CD4-positive, alpha-beta T cell treated with Interleukin-6 at 100 ng/mL for 8 hours (primary cell): ENCODE data around the gene ANKHD1.
"Not testable (repeated sequence)": the region's sequence is repeated elsewhere in the genome, so short reads cannot be mapped to it uniquely, and the experiment has no call there.

ENCODE experiments used
- DNase-seq: peaks from one replicate; pipeline ENCODE4 v3.0.0-alpha.2; 2020; ENCODE audit warnings: mixed read lengths, low spot score

The ANKHD1 gene

DNA sequence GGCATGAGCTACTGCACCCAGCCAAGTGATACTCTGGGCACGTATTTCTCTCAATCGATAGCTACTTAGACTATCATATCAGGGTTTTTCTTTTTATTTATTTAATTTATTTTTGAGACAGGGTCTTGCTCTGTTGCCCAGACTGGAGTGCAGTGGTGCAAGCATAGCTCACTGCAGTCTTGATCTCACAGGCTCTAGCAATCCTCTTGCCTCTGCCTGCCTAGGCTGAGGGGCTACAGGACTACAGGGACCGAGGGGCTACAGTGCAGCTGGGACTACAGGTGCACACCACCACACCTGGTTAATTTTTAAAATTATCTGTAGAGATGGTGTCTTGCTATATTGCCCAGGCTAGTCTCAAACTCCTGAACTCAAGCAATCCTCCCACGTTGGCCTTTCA, 20.3 kb upstream of the ANKHD1 start:
- DNase-seq, result no peak

- DNase-seq, result no peak
Observed at GRCh38 chr5:140381972-140382371, 19.7 kb upstream of the ANKHD1 start.

- no peak for DNase-seq
Observed at GRCh38 chr5:140382866-140383265, 18.8 kb upstream of the ANKHD1 start.

GRCh38 chr5:140383300-140383699, 18.3 kb upstream of the ANKHD1 start:
- no peak for DNase-seq

GRCh38 chr5:140388052-140388451, 13.6 kb upstream of the ANKHD1 start:
- no peak for DNase-seq

DNA sequence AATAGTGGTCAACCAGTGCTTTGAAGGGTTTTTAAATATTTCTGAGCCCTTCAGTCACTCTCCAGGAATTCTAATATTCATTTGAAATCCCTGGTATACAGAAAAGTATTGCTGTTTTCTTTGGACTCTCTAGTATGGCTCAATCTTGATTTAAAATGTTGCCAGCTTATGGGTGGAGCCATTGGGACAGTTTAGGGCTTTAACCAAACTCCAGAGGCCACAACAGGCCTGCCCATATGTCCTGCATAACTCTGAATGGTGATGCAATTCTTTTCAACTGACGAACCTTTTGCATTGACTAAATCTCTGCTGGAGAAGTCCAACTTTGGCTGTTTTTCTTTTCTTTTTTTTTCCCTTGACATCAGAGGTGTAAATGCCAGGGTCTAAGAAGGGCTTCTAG, 10.3 kb upstream of the ANKHD1 start:
- DNase-seq, result no peak

GRCh38 chr5:140391732-140392131, 9.9 kb upstream of the ANKHD1 start:
- no peak for DNase-seq

DNA sequence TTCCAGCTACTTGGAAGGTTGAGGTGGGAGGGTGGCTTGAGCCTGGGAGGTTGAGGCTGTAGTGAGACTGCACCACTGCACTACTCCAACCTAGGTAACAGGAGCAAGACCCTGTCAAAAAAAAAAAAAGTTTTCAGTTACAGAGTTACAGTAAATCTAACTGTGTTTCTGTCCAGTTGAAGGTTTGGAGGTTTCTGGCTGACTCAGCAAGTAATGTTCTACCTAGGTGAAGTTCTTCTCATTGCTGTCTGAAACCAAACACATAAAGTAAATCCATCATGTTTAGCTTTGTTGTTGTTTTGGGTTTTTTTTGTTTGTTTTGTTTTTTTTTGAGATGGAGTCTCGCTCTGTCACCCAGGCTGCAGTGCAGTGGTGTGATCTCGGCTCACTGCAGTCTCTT, 7.9 kb upstream of the ANKHD1 start:
- DNase-seq, result no peak

DNA sequence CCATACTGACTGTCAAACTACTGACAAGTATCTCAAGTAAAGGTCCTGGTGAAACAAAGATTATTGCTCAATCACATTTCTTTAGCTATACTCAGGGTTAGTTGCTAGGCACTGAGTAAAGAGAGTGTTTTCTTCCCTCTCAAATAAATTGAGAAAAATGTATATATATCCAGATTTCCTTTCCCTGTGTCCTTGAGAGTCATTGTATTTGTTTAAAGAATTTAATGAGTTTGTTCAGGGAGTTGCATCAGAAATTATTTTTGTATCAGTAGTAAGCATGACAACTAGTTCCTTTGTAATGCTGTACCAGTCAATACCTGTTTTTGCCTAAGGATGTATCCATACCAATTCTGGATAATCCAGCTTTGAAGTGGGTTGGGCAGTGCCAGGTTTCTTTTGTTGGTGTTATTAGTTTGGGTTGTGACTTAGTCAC, 3.2 kb upstream of the ANKHD1 start:
- DNase-seq, result no peak

GRCh38 chr5:140399979-140400729, 1.5 kb upstream of the ANKHD1 start:
- no peak for DNase-seq

DNA sequence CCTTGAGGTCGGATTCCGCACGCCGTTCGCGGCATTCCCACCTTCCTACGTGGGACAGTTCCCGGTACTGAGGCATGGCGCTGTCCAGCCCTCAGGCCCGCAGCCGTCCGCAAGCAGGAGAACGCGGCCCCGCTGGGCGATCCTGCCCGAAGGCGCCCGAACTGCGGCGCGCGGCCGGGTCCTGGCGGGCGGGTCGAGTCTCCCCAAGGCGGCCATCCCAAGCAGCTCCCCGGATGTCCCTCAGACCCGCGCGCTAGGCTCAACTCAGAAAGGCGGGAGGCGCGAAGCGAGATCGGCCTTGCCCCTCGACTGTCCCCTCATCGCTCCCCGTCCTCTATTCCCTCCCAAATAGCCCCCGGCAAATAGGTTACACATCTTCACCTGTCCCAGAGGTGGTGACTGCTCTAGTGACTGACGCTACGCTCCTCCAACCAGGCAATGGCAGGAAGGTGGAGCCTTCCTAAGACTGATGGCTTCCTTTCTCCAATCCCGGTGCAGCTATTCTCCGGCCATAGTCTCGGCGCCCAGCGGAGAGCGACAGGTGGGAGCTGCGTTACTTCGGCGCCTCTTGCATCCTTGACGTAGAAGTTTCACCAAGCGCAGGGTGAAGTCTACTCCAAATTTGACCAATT, 787 bp upstream of the ANKHD1 start:
- peak; percentile 89 for DNase-seq

DNA sequence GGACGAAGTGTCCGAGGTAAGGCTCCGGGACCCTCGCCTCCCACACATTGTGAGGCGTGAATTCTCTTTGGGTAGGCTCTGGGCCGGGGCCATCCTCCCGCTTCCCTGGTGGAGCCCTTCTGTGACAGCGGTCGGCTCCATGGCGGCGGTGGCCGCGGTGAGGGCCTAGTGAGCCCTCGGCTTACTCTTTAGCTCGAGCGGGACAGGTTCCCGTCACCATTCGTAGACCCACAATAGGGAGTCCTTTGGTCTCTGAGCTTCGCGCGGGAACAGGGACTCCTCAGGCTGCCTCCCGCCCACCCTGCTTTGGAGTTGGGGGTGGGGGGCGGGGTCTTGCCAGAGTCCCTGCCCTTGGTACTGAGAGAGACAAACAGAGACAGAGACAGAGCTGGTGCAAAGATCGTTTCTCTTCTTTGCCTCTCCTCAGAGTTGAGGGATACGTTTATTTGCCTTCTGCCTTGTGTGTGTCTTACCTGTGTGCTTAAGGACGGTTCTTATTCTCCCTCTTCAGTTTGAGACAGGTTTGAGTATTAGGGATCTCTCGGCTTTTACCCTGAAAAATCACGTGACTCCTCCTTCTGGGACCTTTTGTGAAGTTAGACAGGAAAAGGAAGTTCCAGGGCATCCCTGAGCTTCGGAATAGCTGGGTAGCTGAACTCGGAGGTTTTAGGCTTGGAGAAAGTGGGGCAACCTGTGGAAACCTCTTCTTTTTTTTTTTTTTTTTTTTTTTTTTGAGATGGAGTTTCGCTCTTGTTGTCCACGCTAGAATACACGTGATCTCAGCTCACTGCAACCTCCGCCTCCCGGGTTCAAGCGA, 833 bp downstream of the ANKHD1 start:
- DNase-seq, result peak; percentile 40

GRCh38 chr5:140403613-140404012, 2.0 kb downstream of the ANKHD1 start:
- DNase-seq, result no peak

DNA sequence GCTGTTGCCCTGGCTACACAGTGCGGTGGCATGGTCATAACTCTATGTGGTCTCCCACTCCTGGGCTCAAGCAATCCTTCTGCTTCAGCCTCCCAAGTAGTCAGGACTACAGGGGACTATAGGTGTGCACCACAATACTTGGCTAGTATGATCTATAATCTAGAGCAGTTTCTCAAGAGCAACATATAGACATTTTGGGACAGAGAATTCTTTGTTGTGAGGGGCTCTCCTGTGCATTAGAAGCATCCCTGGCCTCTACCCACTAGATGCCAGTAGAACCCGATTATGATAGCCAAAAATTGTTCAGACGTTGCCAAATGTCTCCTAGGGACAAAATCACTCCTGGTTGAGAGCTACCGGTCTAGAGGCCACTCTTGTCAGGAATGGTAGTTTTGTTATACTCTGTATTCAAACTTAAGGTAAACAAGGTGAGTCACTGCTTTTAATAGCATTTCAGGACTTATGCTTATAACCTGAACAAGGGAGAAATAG, 7.2 kb downstream of the ANKHD1 start:
- no peak for DNase-seq

DNA sequence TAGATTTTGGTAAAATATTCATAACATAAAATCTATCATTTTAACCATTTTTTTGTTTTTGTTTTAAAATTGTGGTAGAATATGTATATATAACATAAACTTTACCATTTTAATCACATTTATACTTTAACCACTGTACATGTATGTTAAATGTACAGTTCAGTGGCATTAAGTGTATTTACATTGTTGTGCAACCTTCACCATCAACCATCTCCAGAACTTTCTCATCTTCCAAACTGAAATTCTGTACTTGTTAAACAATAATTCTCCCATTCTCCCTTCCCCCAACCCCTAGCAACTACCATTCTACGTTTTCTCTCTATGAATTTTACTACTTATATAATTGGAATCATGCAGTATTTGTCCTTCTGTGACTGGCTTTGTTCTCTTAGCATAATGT, 11.6 kb downstream of the ANKHD1 start:
- no peak for DNase-seq

- DNase-seq, result no peak
Observed at GRCh38 chr5:140417235-140417634, 15.6 kb downstream of the ANKHD1 start.

GRCh38 chr5:140418862-140419520, 17.4 kb downstream of the ANKHD1 start:
- no peak for DNase-seq

- DNase-seq, result no peak
Observed at GRCh38 chr5:140420226-140420570, 18.6 kb downstream of the ANKHD1 start.

DNA sequence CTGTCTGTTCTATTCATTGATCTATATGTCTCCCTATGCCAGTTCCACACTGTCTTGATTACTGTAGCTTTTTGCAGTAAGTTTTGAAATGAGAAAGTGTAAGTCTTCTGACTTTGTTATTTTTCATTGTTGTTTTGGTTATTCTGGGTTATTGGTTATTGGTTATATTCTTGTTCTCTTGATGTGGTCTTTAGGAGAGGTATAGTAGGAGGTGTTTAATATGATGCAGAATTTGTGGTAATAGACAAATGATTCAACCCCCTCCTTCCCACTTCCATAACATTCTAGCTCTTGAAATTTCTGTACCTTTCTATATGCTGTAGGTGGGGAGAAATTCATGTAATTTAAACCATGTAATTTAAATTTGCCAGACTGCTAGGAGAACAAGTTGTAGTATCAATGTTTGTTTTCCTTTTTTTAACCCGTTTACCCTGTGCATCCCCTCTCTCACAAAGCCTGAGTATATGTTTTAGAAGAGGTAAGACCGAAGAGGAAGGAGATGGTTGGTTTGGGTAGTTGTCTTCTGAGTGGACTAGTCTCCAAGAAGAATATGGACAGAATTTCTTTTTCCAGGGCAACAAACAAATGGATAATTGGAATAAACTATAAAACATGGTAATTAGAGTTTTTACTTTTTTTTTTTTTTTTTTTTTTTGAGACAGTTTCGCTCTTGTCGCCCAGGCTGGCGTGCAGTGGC, 19.2 kb downstream of the ANKHD1 start:
- DNase-seq, result no peak

DNA sequence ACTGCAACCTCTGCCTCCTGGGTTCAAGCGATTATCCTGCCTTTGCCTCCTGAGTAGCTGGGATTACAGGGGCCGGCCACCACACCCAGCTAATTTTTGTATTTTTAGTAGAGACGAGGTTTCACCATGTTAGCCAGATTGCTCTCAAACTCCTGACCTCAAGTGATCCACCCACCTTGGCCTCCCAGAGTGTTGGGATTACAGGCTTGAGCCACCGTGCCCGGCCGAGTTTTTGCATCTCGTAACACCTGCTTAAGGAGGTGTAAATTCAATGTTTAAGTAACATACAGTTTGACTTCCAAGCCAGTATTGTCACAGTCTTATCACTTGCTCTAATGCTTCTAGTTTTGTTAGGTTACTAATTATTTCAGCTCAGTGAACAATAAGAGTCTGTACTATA, 19.7 kb downstream of the ANKHD1 start:
- DNase-seq, result not testable (repeated sequence)

DNA sequence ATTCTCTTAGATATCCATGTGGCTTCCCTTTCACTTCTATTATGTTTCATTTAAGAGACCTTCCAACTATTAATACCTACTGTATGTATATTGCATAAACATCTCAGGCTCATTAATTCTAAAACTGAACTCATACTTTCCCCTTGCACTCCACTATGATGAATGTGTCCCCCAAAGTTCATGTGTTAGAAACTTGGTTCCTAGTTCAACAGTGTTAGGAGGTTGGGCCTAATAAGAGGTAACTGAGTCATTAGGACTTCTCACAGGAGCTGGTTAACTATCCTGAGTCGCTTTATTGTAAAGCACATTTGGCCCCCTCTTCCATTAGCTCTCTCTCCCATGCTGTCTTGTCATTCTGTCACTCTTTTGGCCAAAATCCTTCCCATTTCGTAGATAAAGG, 22.0 kb downstream of the ANKHD1 start:
- DNase-seq, result no peak

DNA sequence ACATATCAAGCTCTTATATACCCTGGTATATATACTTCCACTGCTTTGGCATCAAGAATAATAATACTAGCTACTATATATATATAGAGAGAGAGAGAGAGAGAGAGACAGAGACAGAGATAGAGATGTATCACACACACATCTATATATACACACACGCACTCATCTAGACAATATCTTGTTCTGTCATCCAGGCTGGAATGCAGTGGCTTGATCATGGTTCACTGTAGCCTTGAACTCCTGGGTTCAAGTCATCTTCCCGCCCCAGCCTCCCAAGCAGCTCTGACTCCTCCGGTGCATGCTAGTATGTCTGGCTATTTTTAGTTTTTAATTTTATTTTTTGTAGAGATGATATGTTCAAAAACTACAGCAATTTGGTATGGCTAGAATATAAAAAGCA, 22.5 kb downstream of the ANKHD1 start:
- no peak for DNase-seq
